Activated CD8-positive, alpha-beta memory T cell treated with anti-CD3 and anti-CD28 coated beads for 48 hours (primary cell): Measurements from ENCODE around the gene MAGI1.
"Not testable (repeated sequence)": the region's sequence is repeated elsewhere in the genome, so short reads cannot be mapped to it uniquely, and the experiment has no call there.

ENCODE experiments used
- DNase-seq, 3 experiments: peaks; one replicate each; pipeline ENCODE4 v3.0.0-alpha.2; 2020; ENCODE audit warnings: low read depth in 2 of 3, low spot score in 2 of 3

The MAGI1 gene

DNA sequence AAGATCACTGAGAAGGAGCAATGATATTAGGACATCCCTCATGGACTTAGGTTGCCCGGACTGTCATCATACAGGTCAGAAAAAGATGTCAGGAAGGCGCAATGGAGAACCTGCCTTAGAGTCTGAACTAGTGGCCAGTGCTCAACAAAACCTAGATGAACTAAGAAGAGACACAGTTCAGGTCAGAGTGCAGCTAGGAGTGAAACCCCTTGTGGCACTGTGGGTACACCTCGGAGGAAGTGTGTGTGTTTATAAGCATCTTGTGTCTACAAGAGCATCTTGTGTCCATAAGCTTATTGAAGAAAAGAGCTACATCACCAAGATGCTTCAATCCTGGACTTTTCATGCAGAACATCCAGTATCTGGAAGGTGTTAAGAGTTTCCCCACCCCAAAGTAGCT lies 315.7 kb downstream of the MAGI1 start:
- DNase-seq: no peak

DNA sequence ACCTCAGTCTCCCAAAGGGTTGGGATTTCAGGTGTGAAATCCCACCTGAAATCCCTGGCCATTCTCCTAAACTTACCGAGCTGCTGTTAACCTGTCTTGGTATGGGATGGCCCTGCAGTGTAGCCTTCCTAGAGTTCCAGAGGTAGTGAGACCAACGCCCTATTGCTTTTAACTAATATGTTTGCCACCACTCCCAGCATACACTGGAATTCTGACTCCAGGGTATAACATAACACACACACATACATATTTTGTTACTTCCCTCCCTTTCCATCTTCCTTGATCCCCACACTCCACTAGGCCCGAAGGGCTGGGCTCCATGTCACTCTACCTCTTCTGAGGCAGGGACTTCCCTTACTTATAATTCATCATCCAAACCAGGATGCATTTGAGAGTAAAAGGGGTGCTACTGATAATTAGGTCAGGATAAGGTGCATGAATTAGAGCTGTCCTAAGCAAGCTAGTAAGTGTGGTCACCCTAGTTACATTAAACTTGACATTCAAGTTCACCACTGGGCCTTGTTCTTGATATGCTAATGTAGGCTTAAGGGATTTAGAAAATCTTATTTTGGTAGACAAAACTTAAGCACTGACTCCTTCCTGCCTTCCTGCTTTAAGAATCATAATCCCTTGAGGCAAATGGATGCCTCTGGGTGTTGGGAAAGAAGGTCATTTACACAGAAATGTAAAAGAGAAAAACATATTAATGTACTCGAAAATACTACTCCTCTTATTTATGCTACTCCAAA lies 317.6 kb downstream of the MAGI1 start:
- DNase-seq: no peak

DNA sequence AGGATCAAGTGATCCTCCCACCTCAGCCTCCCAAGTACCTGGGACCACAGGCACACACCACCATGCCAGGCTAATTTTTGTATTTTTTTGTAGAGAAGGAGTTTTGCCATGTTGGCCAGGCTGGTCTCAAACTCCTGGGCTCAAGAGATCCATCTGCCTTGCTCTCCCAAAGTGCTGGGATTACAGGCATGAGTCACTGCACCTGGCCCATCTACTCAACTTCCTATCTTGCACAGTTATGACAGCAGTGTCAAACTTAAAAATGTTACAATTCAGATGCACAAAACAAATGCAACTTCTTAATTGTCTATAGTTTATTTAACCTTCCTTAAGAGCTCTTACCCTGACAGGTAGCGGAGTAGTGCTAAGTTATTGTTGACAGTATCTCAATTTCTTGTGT lies 319.1 kb downstream of the MAGI1 start:
- DNase-seq: not testable (repeated sequence)

DNA sequence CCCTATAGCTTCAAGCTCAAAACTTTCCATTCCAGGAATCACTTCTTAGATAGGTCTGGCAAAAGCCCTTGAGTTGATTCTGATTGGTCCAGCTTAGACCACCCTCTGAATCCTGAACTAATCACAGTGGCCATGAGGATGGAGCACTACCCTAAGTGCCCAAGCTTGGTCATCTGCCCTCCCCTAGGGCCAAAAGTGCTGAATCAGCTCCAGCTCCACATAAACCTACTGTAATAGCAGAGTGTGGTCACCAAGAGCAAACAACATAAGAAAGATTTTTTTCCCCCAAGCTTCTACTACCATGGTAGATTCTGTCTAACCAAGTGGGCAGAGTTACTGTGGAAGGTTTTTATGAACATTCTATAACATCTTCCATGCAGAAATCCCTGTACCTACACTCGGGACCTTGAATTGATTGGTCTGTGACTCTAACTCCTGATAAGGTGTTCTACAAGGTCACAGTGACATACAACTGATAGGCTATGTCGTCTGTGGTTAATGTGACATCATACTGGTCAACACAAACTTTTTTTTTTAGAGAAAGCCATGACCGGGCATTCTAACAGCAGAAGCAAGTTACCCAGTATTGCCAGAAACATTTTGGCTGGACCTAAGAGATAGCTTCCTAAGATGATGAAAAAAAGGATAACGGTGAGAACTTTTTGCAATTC lies 320.9 kb downstream of the MAGI1 start:
- DNase-seq: no peak

DNA sequence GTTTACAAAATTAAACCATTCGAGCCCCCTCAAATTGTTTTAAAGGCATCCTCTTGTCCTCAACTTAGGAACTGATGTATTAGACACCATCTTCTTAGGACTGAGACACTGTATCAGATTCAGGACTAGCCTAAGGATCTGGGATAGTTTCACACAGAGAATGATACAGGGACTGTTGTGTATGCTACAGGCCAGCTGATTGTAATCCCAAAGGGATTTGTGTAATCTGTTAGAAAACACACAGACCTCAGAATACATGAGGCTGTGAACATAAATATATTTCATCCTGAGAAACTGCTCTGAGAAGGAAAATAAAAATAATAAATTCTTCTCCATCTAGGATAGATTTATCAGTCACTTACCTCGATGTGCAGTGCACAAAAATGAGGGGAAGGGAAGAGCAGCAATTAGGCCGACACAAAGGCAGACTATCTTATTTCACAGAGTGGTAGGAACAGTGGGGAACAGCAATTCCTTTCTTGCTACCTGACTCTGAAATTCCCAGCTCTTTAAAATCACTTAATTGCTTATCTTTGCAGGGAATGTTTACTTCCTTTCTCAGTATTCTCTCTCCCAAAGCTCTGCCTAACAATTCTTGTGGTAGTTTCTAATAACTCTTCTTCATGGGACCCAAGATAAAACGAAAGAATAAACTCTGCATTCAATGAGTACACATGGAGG lies 322.5 kb downstream of the MAGI1 start:
- no peak for DNase-seq

DNA sequence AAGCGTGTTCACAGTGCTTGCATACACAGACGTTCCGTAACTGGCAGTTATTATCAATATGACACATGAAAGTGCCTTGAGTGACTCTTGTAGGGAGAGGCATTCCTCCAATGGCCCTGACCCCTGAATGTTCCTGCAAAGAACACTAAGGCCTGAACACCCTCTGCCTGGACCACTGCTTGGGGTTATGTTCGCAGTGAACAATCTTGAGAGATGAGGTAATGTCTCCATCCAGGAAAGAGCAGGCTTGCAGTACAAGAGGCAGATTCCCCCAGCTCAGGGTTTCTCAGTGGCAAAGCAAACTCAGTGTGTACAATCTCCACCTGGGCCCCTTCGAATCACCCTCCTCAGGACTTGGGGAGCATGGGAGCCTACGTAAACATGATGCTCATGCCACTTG lies 324.6 kb downstream of the MAGI1 start:
- DNase-seq: no peak

DNA sequence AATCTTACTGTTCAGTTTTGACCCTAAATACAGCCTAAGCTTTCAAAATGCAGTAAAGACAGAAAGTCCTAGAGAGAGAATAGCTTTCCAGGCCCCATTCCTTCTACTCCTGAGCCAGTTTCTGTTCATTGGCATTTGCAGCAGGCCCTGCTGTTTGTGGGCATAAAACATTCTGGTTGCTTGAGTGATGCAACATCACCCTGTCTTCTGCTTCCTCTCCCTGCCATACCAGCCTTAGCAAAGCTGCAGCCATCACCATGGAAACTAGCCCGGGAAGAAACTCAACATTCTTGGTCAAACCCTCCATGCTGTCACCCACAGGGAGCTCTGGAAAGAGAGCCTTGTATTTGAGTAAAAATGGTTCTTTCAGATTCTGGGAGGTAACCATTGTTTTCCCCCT lies 325.7 kb downstream of the MAGI1 start:
- no peak for DNase-seq

DNA sequence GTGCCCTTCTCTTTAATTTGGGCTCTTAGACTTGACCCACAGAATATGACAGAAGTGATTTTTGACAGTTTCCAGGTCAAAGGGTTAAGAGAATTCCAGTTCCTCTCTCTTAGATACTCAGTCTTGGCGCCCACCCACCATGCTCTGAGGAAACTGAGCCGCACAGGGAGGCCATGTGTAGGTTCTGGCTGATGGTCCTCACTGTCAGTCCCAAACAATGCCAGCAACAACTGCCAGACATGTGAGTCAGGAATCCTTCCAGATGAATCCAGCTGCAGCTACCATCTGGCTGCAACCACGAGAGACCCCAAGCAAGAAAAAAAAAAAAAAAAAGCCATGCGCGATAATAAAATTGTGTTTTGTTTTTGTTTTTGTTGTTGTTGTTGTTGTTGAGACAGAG lies 326.6 kb downstream of the MAGI1 start:
- no peak for DNase-seq

DNA sequence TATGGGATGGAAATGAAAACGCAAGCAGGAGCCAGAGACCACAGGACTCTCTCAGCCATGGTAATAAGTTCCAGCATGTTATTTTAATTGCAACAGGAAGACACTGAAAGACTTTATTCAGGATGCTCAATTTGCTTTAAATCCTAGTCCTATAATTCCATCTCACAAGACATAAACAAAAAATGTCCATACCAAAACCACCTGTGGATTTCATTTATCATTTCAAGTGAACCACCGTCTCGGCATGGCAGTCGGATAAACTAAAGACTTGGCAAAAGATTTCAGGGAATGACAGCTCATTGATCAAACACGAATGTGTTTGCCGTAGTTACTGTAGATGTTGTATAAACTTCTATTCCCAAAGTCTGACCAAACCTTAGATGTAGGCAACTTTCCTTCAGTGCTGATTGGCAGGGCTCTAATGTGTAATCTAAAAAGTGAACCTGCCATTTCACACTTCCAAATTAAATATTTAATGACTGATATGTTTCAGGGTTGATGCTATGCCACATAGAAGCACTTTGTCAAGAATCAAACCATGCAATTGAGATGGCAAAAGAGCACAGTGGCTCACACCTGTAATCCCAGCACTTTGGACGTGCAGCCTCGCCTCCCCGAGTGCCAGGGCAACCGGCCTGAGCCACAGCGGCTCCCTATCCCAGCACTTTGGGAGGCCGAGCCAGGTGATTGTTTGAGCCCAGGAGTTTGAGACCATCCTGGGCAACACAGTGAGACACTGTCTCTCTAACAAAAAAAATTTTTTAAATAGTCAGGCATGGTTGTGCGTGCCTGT lies 331.7 kb downstream of the MAGI1 start:
- no peak for DNase-seq

DNA sequence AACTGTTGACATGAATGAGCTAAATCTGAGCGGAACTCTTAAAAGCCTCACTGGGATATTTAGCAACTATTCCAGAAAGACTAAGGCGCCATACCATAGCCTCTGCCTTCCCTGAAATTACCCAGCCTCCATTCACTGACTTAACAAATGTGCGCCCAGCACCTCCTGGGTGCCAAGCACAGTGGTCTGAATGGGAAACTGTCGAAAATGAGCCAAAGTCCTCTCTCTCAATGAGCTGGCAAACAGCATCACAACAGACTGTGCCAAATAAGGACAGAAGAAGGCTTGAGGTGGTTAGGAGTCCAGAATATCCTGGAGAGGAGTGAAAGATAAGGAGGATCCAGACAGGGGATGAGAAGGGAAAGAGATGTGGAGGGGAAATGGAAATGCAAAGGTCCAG lies 332.4 kb downstream of the MAGI1 start:
- DNase-seq: no peak

DNA sequence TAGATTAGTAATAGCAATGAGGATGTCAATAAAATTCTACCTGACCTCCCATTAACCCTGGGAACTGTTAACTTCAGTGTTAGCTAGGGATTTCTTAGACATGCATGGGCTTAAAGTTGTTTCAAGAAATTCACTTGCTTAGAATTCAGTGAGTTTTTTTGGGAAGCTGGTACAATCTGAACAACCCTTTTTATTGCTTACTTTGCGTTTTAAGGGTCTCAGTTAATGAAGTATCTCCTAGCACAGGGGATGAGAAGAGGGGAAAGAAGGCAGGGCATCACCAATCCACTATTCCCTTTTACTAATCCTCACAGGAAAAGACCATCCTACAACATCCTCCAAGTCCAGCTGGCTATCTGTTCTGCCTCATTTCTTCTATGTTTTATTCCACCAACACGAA lies 334.9 kb downstream of the MAGI1 start:
- DNase-seq: no peak

DNA sequence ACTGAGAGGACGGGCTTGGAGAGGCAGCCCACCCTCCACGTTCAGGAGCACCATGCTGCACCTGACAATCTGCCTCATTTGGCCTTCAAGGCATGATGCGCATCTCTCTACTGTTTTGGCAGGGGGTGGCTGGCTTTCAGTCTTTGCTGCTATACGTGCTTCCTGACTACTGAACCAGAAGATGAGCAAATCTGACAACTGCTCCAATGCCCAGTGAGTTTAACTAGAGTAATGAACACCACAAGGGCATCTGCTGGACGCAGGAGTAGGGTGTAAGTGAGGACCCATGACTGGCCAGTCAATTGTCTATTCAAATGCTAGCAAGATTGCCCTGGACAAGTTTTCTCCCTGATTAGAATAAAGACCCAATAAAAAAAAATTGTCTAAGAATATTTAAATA lies 335.7 kb downstream of the MAGI1 start:
- DNase-seq: no peak

DNA sequence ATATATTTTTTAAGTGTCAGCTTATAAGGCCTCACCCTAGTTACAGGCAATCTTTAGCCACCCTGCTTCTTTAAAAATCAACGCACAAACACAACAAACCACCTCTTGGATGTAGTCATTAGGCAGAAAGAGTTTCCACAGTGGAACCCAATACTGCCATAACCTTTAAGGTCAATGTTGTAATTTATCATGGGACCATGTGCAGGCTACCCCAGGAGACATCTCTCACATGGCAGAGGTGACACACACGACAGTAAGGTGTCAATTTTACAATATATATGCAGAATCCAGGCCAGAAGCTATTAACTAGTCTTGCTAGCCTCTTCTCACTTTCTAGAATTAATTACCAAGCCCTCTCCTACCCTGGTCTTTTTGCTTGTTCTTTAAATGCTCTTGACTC lies 336.5 kb downstream of the MAGI1 start:
- DNase-seq: no peak

DNA sequence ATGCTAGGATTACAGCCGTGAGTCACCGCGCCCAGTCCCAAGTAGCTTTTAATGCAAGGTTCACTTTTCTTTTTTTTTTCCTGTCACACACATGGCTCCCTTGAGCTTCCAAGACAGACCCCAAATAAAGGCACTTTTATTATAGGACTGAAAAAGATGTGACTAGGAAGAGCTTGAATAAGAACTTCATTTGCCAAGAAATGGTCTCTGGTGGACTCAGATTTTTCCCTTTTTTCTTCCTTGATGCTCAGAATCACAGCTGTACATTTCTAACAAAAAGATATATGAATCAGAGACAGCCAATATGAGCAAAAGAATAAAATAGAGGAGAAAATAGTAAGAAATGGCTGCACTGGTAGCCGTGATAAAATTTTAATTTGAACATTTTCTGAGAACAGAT lies 337.2 kb downstream of the MAGI1 start:
- no peak for DNase-seq

DNA sequence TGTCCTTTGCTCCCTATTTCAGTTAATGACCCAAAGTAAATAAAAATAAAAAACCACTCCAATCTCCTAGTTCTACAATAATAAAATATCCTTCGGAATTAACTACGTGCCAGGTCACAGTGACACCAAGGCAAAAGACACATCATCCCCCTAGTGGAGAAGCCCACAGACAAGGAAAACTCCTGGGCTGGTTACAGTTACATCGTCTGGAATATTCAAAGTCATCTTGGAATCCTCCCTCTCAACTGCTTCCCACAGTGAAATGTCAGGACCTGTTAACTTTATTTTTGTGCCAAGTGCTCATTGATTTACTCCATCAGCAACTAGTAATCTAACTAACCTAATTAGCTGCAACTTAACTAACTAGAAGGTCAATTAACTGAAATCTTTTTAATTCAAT lies 349.3 kb downstream of the MAGI1 start:
- no peak for DNase-seq

DNA sequence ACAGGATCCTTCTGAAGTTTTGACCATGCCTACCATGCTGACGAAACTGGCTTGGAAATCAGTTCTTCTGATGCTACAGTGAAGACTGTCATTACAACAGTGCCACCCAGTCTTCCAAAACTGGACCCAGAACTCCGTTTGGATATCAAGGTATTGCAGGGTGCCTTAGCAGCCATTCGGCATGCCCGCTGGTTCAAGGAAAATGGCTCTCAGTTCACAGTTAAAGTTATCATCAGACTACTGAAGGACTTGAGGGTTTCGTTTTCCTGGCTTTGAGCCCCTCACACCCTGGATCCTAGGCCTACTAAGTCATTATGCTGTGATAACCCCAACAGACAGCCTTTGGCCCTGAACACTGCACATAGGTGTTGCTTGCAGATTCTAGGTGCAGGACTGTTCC lies 351.0 kb downstream of the MAGI1 start:
- DNase-seq: no peak

DNA sequence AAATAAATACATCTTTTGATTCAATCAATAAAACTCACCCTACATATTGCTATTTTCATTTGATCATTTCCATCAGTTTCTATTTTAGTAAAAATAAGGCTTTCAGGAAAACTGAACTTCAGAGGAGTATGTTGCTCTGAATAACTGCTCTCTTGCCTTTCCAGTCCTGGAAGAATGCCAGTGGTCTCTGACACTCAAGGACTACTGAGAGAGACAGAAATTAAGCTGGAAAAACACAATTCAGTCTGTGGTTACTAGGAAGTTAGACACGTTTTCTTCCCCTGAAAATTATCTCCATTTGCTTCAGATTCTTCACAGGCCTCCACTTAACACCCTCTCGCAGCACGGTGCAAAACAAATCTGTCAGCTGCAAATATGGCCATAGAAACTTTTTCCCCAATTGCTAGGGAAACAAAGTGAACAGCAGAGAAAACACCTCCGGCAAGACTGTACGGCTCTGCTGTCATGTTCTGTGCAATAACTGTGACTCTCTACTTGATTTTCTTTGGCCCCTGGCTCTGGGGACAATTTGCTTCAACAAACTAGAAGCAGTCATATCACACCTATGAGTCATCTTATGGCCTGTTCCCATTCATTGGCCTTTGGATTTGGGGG lies 353.0 kb downstream of the MAGI1 start:
- no peak for DNase-seq

DNA sequence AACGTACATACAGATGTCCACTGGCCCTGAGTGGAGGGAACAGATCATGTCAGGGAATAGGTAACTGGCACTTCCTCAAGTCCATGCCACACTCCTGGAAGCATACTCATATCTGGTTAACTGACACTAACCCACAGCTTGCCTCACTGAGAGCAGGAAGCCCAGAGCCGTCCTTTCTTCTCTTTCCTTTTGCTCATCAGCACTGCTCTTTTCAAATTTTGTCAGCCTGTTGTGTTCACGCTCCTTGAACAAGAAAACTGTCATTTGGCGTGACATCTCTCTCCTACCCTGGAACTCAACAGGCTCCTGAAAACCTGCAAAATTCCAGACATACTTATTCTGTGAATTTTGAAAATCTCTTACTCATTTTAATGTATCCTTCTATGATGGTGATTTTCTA lies 360.2 kb downstream of the MAGI1 start:
- no peak for DNase-seq

DNA sequence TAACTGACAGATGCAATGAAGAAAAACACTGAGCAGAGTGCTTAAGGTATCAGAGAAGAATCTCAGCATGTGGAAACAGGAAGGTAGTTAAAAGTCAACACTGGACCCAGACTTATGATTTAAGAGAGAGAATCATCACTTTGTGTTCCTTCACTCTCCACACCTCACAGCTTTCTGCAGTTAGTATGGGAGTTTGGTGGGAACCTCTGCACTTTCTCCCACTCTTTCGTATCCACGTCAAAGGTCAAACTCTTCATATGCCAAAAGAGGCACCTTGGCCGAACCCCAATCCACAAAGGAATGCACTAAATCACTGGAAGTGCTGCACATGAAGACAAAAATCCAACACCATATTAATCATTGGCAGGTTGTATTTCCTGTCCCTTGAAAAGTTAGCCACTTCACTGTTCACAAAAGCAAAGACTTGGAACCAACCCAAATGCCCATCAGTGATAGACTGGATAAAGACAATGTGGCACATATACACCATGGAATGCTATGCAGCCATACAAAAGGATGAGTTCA lies 361.2 kb downstream of the MAGI1 start:
- no peak for DNase-seq

DNA sequence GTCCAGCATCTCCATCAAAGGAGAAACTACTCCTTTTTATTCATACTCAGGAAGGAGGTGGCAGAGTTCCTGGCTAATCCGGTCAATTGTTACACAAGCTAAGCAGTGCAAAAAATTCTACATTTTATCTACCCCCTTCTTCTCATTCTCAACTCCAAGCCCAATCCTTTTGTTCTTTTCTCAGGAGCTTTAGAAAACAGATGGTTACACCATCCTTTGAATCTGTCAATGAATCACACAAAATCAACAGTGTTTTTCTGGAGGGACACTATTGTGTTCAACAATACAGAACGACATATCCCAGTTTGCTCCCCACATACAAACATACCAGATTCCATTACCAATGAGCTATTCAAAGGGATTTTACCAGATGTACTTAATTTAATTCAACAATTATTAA lies 362.1 kb downstream of the MAGI1 start:
- no peak for DNase-seq

DNA sequence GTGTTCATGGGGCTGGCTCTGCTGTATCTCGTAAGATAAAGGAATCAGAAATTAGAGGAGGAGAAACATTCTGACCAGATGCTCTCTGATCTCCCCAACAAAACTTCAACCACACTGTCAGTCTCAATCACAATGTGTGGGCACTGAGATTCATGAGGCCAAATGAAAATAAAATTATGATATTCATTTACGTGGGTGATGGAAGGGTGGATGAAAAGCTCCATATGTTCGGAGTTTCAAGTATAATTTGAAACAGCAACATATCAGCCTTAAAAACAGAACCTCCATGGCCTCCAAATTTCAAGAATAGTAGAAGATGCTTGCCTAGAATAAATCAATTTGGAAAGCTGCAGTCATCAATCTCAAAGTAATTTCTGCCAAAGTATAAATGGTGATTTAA lies 363.7 kb downstream of the MAGI1 start:
- DNase-seq: no peak
